ENCODE data around the gene ARL1. TPM values are rescaled to one million over a fixed set of nuclear protein-coding genes. Genes with fewer than 3 reads are reported as not detected.
"Not testable (repeated sequence)": the region's sequence is repeated elsewhere in the genome, so short reads cannot be mapped to it uniquely, and the experiment has no call there.

ARL1 gene
- total RNA-seq, 4 donors from 2014 or later, result 50.7 to 57.3 (median 52.8) TPM

DNA sequence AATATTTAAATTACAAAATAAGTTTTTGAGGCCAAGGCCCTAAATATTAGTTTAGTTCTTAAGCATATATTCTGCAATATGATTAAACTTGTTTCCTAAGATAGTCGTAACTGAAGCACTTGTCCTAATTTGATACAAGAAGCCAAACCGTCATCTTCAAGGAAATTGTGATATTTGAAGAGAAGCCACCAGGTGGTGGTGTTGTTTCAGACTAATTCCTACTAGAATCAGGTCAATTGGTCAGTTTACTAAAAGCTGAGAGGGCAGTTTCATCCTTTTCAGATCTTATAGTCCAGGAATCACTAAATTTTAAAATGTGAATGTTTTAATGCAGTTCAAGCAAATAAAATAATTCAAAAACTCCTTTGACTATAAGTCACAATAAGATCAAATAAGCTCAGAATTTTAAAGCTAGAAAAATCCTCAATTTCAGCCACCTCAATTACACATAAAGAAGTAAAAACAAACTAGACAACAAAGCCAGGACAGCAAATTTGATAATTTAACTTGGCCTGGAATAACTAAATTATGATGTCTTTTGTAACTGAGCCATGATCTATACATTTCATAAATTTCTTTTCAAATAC is 7.1 kb upstream of the ARL1 start:
- Histone ChIP-seq H3K36me3 (no peaks in the 10 kb centered on the region), H3K4me1 (no peaks in the 10 kb centered on the region), H3K27me3 (no peaks in the 10 kb centered on the region), H3K4me3 (no peak overlapping the region), H3K9me3 (no peaks in the 10 kb centered on the region), H3K27ac (no peak overlapping the region)
- intact Hi-C loops (cut with DNase I; ENCODE audit: low total_unique reads) (loop anchor here (1.0 to 10.0 kb wide), 3 partner anchors 80 to 426 kb away; no protein-coding TSS in a partner anchor), in situ Hi-C loops (cut with MboI; ENCODE audit: low sequenced_read_pairs in 4 of 4) (loop anchor here (10.0 to 25.0 kb wide), 4 partner anchors 348 to 430 kb away; partner anchors contain the start of gene GNPTAB (in 2 of the 4))
- ATAC-seq (peak; percentile 62 to 65), DNase-seq (peak in 1 of 2 donors; percentile 11)
- TF ChIP-seq, protein P1, sequence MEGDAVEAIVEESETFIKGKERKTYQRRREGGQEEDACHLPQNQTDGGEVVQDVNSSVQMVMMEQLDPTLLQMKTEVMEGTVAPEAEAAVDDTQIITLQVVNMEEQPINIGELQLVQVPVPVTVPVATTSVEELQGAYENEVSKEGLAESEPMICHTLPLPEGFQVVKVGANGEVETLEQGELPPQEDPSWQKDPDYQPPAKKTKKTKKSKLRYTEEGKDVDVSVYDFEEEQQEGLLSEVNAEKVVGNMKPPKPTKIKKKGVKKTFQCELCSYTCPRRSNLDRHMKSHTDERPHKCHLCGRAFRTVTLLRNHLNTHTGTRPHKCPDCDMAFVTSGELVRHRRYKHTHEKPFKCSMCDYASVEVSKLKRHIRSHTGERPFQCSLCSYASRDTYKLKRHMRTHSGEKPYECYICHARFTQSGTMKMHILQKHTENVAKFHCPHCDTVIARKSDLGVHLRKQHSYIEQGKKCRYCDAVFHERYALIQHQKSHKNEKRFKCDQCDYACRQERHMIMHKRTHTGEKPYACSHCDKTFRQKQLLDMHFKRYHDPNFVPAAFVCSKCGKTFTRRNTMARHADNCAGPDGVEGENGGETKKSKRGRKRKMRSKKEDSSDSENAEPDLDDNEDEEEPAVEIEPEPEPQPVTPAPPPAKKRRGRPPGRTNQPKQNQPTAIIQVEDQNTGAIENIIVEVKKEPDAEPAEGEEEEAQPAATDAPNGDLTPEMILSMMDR (IDR thresholded peaks at IDR 0.05 in 4 of 5, conservative IDR thresholded peaks at IDR 0.05 in 1 of 5), result peak; percentile 32 to 65 (median 53)
- TF ChIP-seq POLR2A (IDR thresholded peaks at IDR 0.05), result no peak

DNA sequence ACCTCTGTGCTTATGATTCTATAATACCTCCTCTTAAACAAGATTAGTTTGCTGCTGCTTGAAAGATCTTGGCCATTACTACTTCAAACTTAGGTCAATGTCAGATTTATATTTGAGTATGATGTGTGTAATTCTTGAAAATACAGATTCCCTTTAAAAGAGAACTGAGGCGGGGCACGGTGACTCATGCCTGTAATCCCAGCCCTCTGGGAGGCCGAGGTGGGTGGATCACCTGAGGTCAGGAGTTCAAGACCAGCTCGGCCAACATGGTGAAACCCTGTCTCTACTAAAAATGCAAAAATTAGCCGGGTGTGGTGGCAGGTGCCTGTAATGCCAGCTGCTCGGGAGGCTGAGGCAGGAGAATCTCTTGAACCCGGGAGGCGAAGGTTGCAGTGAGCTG is 2.6 kb upstream of the ARL1 start:
- intact Hi-C loops (cut with DNase I; ENCODE audit: low total_unique reads) (loop anchor here (5.0 to 10.0 kb wide), 2 partner anchors 85 to 347 kb away; no protein-coding TSS in a partner anchor), in situ Hi-C loops (cut with MboI; ENCODE audit: low sequenced_read_pairs in 4 of 4) (loop anchor here (10.0 to 25.0 kb wide), 4 partner anchors 352 to 435 kb away; partner anchors contain the start of gene GNPTAB (in 2 of the 4))
- H3K27ac ChIP-seq, H3K36me3 ChIP-seq, H3K9me3 ChIP-seq, H3K4me3 ChIP-seq, DNase-seq, H3K27me3 ChIP-seq, ATAC-seq: not testable (repeated sequence)
- peaks cover 23 to 29% of the 10 kb centered on the region in 2 donors for H3K4me1 ChIP-seq

DNA sequence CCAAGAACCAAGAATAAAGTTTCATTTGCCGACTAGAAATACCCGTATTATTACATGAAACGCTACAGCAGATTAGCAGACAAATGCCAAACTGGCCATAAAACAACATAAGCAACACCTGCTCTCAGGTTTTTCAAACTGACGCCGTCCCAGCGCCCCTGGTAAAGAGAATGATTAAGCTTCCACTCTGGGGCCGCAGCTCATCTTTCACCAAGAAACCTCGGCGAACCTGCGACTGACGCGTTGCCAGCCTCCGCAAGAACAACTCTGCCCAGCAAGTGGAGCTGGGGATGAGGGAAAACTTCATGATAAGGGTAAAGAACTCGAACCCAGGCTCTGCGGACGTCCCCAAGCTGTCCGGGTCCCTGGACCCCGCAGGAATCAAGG is 530 bp downstream of the ARL1 start:
- peak; percentile 6 to 33 for DNase-seq
- Histone ChIP-seq H3K4me3 (peak overlapping the region; percentile 78 to 87 (median 84)), H3K9me3 (no peaks in the 10 kb centered on the region), H3K36me3 (no peaks in the 10 kb centered on the region), H3K4me1 (peaks cover 33 to 35% of the 10 kb centered on the region in 2 donors), H3K27ac (peak overlapping the region; percentile 86 to 95 (median 90)), H3K27me3 (no peaks in the 10 kb centered on the region)
- intact Hi-C loops (cut with DNase I; ENCODE audit: low total_unique reads) (loop anchor here (5.0 kb wide), 3 partner anchors 210 to 425 kb away; partner anchors contain the start of genes CHPT1 and GNPTAB), in situ Hi-C loops (cut with MboI; ENCODE audit: low sequenced_read_pairs in 4 of 4) (loop anchor here in 3 of 4 donors (10.0 to 25.0 kb wide), 3 partner anchors 355 to 430 kb away; partner anchors contain the start of gene GNPTAB (in 3 of the 3))
- no peak for TF ChIP-seq POLR2A (IDR thresholded peaks at IDR 0.05)
- TF ChIP-seq, protein P1 (IDR thresholded peaks at IDR 0.05 in 4 of 5, conservative IDR thresholded peaks at IDR 0.05 in 1 of 5), result no peak
- peak; percentile 35 to 37 for ATAC-seq

DNA sequence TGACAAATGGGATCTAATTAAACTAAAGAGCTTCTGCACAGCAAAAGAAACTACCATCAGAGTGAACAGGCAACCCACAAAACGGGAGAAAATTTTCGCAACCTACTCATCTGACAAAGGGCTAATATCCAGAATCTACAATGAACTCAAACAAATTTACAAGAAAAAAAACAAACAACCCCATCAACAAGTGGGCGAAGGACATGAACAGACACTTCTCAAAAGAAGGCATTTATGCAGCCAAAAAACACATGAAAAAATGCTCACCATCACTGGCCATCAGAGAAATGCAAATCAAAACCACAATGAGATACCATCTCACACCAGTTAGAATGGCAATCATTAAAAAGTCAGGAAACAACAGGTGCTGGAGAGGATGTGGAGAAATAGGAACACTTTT is 16.4 kb downstream of the ARL1 start:
- intact Hi-C loops (cut with DNase I; ENCODE audit: low total_unique reads); H3K27me3 ChIP-seq; H3K9me3 ChIP-seq; H3K4me3 ChIP-seq; ATAC-seq; H3K27ac ChIP-seq; H3K4me1 ChIP-seq; in situ Hi-C loops (cut with MboI; ENCODE audit: low sequenced_read_pairs in 4 of 4); DNase-seq: not testable (repeated sequence)
- H3K36me3 ChIP-seq, result peaks cover 3 to 48% of the 10 kb centered on the region in 2 donors

DNA sequence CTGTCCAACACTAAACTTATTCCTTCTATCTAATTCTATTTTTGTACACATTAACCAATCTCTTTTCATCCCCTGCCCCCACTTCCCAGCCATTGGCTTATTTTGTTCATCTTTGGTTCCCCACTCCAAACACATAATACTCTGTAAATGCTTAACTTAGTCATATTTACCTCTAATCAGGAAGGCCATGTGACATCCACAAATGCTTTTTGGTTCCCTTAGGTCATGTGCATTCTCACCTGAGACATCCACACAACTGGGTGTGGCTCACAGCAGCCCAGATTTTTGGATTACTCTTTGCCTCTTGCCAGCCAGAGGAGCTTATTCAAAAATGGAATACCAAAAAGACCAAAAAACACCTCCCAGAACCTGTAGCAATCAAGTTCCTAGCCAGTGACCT is 28.4 kb downstream of the ARL1 start:
- no peaks in the 10 kb centered on the region for H3K27me3 ChIP-seq
- no peak for DNase-seq
- TF ChIP-seq POLR2A (IDR thresholded peaks at IDR 0.05), result no peak
- TF ChIP-seq, protein P1 (IDR thresholded peaks at IDR 0.05 in 4 of 5, conservative IDR thresholded peaks at IDR 0.05 in 1 of 5), result no peak
- H3K27ac ChIP-seq, result no peak overlapping the region
- in situ Hi-C loops (cut with MboI; ENCODE audit: low sequenced_read_pairs in 4 of 4) (no loop called here), intact Hi-C loops (cut with DNase I; ENCODE audit: low total_unique reads) (no loop called here)
- no peaks in the 10 kb centered on the region for H3K9me3 ChIP-seq
- no peak for ATAC-seq
- H3K4me1 ChIP-seq, result no peaks in the 10 kb centered on the region
- H3K4me3 ChIP-seq, result no peak overlapping the region
- peaks cover 2 to 96% of the 10 kb centered on the region in 2 donors for H3K36me3 ChIP-seq
